ENCODE data around the gene GSN.

DNA sequence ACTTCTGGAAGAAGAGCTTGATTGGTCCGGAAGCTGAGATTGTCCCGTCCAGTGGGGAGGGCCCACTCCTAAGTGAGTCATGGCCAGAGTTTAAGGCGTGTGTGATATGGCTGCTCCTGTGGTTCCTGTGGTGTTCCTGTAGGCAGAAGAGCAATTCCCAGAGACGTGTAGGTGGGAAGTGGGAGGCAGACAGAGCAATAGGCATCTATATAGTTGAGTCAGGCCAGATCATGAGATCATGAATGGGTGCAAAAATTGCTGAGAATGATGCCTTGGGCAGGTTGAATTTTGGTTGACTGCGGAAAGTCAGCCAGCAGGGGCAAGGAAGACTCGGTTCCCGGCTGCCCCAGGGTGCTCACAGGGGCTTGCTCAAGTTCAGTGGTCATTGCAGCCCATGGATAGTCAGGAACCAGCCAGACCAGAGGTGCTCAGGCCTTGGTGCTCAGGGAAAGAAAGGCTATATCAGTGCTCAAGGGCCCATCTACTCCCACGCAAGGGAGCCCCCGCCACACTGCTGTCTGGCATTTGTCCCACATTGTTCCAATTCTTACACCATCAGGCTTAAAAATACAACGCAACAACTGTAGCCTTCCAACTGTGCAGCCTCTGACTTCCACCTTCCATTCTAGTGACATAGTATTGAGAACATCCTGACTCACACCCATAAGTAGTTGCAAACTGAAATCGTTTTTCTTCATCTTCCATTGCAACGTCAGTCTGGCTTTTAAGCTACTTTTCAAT is 21.0 kb upstream of the GSN start:
- TF ChIP-seq, protein P1, sequence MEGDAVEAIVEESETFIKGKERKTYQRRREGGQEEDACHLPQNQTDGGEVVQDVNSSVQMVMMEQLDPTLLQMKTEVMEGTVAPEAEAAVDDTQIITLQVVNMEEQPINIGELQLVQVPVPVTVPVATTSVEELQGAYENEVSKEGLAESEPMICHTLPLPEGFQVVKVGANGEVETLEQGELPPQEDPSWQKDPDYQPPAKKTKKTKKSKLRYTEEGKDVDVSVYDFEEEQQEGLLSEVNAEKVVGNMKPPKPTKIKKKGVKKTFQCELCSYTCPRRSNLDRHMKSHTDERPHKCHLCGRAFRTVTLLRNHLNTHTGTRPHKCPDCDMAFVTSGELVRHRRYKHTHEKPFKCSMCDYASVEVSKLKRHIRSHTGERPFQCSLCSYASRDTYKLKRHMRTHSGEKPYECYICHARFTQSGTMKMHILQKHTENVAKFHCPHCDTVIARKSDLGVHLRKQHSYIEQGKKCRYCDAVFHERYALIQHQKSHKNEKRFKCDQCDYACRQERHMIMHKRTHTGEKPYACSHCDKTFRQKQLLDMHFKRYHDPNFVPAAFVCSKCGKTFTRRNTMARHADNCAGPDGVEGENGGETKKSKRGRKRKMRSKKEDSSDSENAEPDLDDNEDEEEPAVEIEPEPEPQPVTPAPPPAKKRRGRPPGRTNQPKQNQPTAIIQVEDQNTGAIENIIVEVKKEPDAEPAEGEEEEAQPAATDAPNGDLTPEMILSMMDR (IDR thresholded peaks at IDR 0.05; ENCODE audit: low read depth, low read length): no peak
- TF ChIP-seq POLR2A (IDR thresholded peaks at IDR 0.05; ENCODE audit: extremely low read depth, insufficient read length): no peak
